Activated T-cell treated with anti-CD3 and anti-CD28 coated beads, Interleukin-2, amount 50 U/mL, for 4 hours (primary cell): ENCODE measurements around the gene CLEC11A. TPM values are rescaled to one million over a fixed set of nuclear protein-coding genes. Genes with fewer than 3 reads are reported as not detected.
A peak's percentile ranks its signal among the peaks of the same experiment; 100 is the strongest.

Source experiments
- ATAC-seq, 2 donors: fragments of 200-7000 bp; cut with Tn5 transposase; one replicate each; pipeline ENCODE4 v1.10.0; 2021
- DNase-seq: peaks from one replicate; pipeline ENCODE4 v3.0.0-alpha.2; 2020
- H3K27me3 Mint-ChIP-seq: one replicate; pipeline ENCODE4 v1.8.0; 2021; ENCODE audit warnings: low read depth, mixed read lengths
- H3K36me3 Mint-ChIP-seq: one replicate; pipeline ENCODE4 v1.8.0; 2022; ENCODE audit warnings: mixed read lengths; ENCODE audit not compliant: insufficient read depth
- H3K4me1 Mint-ChIP-seq: one replicate; pipeline ENCODE4 v1.8.0; 2021; ENCODE audit warnings: low read depth, mixed read lengths
- H3K4me3 Mint-ChIP-seq: one replicate; pipeline ENCODE4 v1.8.0; 2021; ENCODE audit warnings: mild to moderate bottlenecking, moderate library complexity, mixed read lengths
- H3K9me3 Mint-ChIP-seq: one replicate; pipeline ENCODE4 v1.8.0; 2021; ENCODE audit warnings: mixed read lengths
- total RNA-seq, 3 donors: library from RNA; stranded (reverse); gene quantifications; one replicate each; pipeline ENCODE4 v1.2.1, GENCODE V29; 2021

The CLEC11A gene
- total RNA-seq, 3 donors from 2014 or later, result 0.52 to 1.4 (median 1.4) TPM

- Mint-ChIP-seq H3K36me3 (no peaks in the 10 kb centered on the region), H3K4me1 (no peaks in the 10 kb centered on the region), H3K9me3 (no peaks in the 10 kb centered on the region), H3K4me3 (no peak overlapping the region), H3K27me3 (peaks cover 57% of the 10 kb centered on the region)
- ATAC-seq (no peak), DNase-seq (no peak)
These were observed 21.7 kb upstream of the CLEC11A start for GRCh38 chr19:50701367-50701985.

GRCh38 chr19:50702158-50702870, 20.9 kb upstream of the CLEC11A start:
- no peak for DNase-seq
- peaks cover 54% of the 10 kb centered on the region for H3K27me3 Mint-ChIP-seq
- ATAC-seq, result no peak
- H3K36me3 Mint-ChIP-seq, result no peaks in the 10 kb centered on the region
- no peaks in the 10 kb centered on the region for H3K4me1 Mint-ChIP-seq
- no peaks in the 10 kb centered on the region for H3K9me3 Mint-ChIP-seq
- H3K4me3 Mint-ChIP-seq, result no peak overlapping the region

- no peaks in the 10 kb centered on the region for H3K36me3 Mint-ChIP-seq
- no peaks in the 10 kb centered on the region for H3K4me1 Mint-ChIP-seq
- ATAC-seq, result no peak
These were observed 20.0 kb upstream of the CLEC11A start for GRCh38 chr19:50702871-50703829.

GRCh38 chr19:50703915-50704796, 19.0 kb upstream of the CLEC11A start:
- Mint-ChIP-seq H3K9me3 (no peaks in the 10 kb centered on the region), H3K4me1 (no peaks in the 10 kb centered on the region), H3K36me3 (no peaks in the 10 kb centered on the region), H3K4me3 (no peak overlapping the region), H3K27me3 (peaks cover 51% of the 10 kb centered on the region)
- DNase-seq, result no peak
- ATAC-seq, result no peak

More at GRCh38 chr19:50702871-50703829, 20.0 kb upstream of the CLEC11A start:
- DNase-seq, result no peak
- Mint-ChIP-seq H3K4me3 (no peak overlapping the region), H3K27me3 (peaks cover 53% of the 10 kb centered on the region), H3K9me3 (no peaks in the 10 kb centered on the region)

- Mint-ChIP-seq H3K36me3 (no peaks in the 10 kb centered on the region), H3K4me3 (no peak overlapping the region)
- peak; percentile 79 to 80 for ATAC-seq
These were observed 17.6 kb upstream of the CLEC11A start for GRCh38 chr19:50705422-50706019.

GRCh38 chr19:50706387-50706786, 16.8 kb upstream of the CLEC11A start:
- H3K36me3 Mint-ChIP-seq, result no peaks in the 10 kb centered on the region

More at GRCh38 chr19:50705422-50706019, 17.6 kb upstream of the CLEC11A start:
- DNase-seq, result no peak
- no peaks in the 10 kb centered on the region for H3K4me1 Mint-ChIP-seq
- H3K27me3 Mint-ChIP-seq, result peaks cover 46% of the 10 kb centered on the region
- no peaks in the 10 kb centered on the region for H3K9me3 Mint-ChIP-seq

GRCh38 chr19:50708179-50708879, 14.8 kb upstream of the CLEC11A start:
- H3K4me3 Mint-ChIP-seq, result no peak overlapping the region
- no peaks in the 10 kb centered on the region for H3K36me3 Mint-ChIP-seq
- H3K9me3 Mint-ChIP-seq, result no peaks in the 10 kb centered on the region
- DNase-seq (no peak), ATAC-seq (no peak)
- H3K4me1 Mint-ChIP-seq, result peaks cover 4% of the 10 kb centered on the region
- peaks cover 49% of the 10 kb centered on the region for H3K27me3 Mint-ChIP-seq

More at GRCh38 chr19:50706387-50706786, 16.8 kb upstream of the CLEC11A start:
- Mint-ChIP-seq H3K9me3 (no peaks in the 10 kb centered on the region), H3K4me1 (no peaks in the 10 kb centered on the region), H3K4me3 (no peak overlapping the region), H3K27me3 (peaks cover 46% of the 10 kb centered on the region)
- ATAC-seq, result no peak
- DNase-seq, result no peak

GRCh38 chr19:50710094-50710493, 13.1 kb upstream of the CLEC11A start:
- DNase-seq (no peak), ATAC-seq (no peak)
- no peaks in the 10 kb centered on the region for H3K9me3 Mint-ChIP-seq
- no peak overlapping the region for H3K4me3 Mint-ChIP-seq
- peaks cover 51% of the 10 kb centered on the region for H3K27me3 Mint-ChIP-seq
- no peaks in the 10 kb centered on the region for H3K36me3 Mint-ChIP-seq
- peaks cover 4% of the 10 kb centered on the region for H3K4me1 Mint-ChIP-seq

GRCh38 chr19:50710612-50711011, 12.6 kb upstream of the CLEC11A start:
- Mint-ChIP-seq H3K4me3 (no peak overlapping the region), H3K27me3 (peaks cover 52% of the 10 kb centered on the region), H3K4me1 (peaks cover 4% of the 10 kb centered on the region), H3K36me3 (no peaks in the 10 kb centered on the region), H3K9me3 (no peaks in the 10 kb centered on the region)
- ATAC-seq (no peak), DNase-seq (no peak)

- Mint-ChIP-seq H3K9me3 (no peaks in the 10 kb centered on the region), H3K36me3 (no peaks in the 10 kb centered on the region)
- no peak for ATAC-seq
These were observed 12.0 kb upstream of the CLEC11A start for GRCh38 chr19:50711196-50711595.

GRCh38 chr19:50711805-50712204, 11.4 kb upstream of the CLEC11A start:
- Mint-ChIP-seq H3K4me3 (no peak overlapping the region), H3K36me3 (no peaks in the 10 kb centered on the region), H3K27me3 (peaks cover 57% of the 10 kb centered on the region), H3K9me3 (no peaks in the 10 kb centered on the region), H3K4me1 (peaks cover 4% of the 10 kb centered on the region)
- no peak for ATAC-seq
- no peak for DNase-seq

More at GRCh38 chr19:50711196-50711595, 12.0 kb upstream of the CLEC11A start:
- peaks cover 56% of the 10 kb centered on the region for H3K27me3 Mint-ChIP-seq
- no peak for DNase-seq
- H3K4me3 Mint-ChIP-seq, result no peak overlapping the region
- H3K4me1 Mint-ChIP-seq, result peaks cover 4% of the 10 kb centered on the region

- Mint-ChIP-seq H3K4me1 (peaks cover 7% of the 10 kb centered on the region), H3K9me3 (no peaks in the 10 kb centered on the region), H3K27me3 (peaks cover 63% of the 10 kb centered on the region), H3K36me3 (no peaks in the 10 kb centered on the region), H3K4me3 (no peak overlapping the region)
- DNase-seq, result no peak
- ATAC-seq, result no peak
These were observed 10.3 kb upstream of the CLEC11A start for GRCh38 chr19:50712833-50713232.
